HG02678 (cell line): ENCODE data around the gene PLXNC1.

Experiments
- ATAC-seq: cut with Tn5 transposase; IDR thresholded peaks from one replicate; pipeline ENCODE4 v1.9.1; 2021; ENCODE audit warnings: mild to moderate bottlenecking, moderate library complexity; ENCODE audit not compliant: unreplicated experiment

PLXNC1 gene

DNA sequence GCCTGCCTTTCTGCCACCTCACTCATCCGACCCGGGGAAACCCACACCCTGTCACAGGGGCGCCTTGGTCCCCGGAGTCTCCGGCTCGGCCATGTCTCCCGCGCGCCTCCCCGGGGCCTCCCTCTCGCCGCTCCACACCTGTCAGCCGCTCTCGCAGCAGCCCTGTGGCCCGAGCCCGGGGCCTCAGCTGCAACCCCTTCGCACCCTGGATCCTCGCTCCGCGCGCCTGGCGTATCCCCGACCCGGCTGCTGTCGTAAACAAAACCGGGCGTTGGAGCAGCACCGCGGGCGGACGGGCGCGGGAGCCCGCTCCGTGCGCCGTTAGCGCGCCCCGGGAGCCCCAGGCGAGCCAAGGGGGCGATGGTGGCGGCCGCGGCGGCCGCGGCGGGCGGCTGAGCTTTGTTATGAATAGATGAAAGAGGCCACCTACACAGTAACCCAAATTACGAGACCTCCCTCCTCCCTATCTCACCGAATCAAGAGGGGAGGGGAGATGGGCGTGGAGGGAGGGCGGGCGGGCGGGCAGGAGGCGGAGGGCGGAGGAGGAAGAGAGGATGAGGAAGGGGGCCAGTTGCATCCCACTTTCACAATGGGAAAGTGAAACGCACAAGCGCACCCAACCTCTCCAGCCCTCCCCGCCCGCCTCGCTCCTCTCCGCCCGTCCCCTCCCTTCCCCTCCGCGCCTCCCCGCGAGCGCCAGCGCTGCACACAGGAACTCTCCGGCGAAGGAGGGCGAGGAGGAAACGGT is at the start of gene PLXNC1:
TSS of gene PLXNC1 (plus strand) at position 587 of the 748 bp plus-strand sequence. CDS start 395 bp downstream, outside the sequence.
- ATAC-seq, result peak; percentile 41

DNA sequence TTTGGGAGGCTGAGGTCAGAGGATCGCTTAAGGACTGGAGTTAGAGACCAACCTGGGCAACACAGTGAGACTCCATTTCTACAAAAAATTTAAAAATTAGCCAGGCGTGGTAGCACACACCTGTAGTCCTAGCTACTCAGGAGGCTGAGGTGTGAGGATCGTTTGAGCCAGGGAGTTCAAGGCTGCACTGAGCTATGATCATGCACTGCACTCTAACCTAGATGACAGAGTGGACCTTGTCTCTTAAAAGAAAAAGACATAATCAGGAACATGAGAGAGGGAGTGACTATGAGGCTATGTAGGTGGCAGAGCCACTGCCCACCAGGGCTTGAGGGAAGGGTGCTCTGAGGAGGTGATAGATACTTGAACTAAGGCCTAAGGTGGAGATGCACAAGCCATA is 49.2 kb upstream of the PLXNC1 start:
- ATAC-seq, result no peak

DNA sequence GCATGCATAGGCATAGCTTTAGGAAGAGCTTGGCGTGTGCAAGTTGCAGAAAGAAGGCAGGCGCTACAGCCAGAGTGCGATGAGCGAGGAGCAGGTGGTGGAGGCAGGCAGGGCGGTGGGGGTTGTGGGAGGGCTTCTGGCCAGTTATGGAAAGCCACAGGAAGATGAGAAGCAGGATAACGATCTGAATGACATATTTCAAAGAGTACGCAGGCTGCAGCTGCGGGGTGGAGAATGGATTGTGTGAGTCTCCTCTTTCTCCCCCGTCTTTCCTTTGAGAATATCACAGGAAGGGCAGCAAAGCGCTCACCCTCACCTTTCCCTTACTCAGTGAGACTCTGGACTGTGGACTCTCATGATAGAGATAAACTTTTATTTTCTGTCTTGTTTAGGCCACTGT is 48.7 kb upstream of the PLXNC1 start:
- no peak for ATAC-seq

DNA sequence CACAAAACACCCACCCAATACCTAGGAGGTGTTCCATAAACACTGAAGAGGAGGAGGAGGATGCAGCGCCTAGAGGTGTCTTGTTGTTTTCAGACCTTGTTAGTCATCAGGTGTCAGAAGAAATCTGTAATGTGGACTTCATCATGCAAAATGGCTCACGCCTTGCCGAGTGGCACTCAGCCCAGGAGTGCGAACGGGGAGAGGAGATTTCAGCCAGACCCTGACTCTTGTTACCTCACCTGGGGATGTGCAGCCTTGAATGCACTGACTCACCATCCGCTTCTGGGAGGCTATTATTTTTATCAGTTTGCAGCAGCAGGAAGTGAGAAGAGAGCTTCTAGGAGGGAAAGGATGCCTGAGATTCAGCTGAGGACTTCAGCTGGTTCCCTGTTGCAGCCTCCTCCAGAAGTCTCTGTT is 48.2 kb upstream of the PLXNC1 start:
- ATAC-seq, result no peak

DNA sequence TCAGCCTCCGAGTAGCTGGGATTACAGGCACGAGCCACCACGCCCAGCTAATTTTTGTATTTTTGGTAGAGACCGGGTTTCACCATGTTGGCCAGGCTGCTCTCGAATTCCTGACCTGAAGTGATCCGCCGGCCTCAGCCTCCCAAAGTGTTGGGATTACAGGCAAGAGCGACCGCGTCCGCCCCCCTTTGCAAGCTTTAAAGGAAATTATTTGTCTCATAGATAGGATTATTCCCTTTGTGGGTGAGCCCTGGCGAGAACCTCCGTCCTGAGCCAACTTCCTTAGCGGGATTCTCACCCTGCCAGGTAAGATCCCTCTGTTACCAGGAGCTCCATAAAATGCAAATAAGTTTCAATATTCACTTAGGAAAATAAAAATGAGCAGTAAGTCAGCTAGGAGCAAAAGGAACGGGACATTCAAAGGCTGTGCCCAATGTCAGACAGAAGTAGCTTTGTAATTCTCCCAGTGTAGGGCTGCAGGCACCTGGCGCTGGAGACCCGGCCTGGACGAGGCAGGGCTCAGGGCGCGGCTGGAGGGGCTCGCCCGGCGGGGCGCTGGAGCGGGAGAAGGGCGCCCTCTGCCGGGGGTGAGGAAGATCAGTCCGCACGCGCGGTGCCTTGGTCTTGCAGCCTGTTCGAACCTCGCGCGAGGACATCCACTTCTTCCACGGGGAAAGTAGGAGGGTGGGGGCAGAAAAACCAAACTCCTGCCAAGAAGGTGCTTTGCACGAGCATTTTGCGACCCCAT is 47.2 kb upstream of the PLXNC1 start:
- peak; percentile 64 for ATAC-seq

DNA sequence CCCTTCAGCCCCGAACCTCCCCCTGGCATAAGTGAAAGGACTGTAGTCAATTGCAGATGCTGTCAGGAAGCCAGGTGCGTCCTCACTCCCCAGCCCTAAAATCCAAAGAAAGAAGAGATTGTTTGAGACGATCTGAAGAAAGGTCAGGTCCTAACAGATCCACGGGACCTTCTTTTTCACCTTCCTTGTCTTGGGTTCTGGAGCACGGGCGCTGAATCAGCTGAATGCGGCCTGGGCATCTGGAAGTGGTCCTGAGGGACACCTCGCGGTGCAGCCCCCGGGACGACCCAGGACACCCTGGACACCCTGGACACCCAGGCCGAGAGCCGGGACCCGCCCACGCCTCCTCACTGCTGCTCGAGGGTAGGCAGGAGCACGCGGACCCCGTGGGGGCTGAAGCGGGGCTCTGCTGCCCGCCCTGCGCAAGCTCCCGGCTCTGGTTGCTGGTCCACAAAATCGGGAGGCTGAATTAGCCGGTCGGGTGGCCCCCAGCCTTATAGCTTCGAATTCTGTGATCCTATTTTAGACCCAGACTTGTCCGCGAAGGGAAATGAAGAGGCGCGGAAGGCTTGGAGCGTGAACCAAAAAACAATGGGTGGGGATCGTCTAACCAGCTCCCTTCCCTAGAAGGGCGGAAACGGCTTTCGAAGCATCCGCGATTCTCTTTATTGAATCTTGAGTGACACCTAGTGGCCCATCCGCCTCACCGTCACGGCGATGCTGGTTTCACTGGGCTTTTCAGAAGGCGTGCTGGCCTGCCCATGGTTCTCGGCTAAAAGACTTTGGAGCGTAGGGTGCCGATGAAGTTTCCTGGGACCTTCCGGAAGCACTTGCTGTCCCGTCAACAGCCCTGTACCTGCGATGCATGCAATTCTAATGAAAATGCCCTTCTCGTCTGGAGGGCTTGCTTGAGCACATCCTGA is 46.4 kb upstream of the PLXNC1 start:
- peak; percentile 88 for ATAC-seq

DNA sequence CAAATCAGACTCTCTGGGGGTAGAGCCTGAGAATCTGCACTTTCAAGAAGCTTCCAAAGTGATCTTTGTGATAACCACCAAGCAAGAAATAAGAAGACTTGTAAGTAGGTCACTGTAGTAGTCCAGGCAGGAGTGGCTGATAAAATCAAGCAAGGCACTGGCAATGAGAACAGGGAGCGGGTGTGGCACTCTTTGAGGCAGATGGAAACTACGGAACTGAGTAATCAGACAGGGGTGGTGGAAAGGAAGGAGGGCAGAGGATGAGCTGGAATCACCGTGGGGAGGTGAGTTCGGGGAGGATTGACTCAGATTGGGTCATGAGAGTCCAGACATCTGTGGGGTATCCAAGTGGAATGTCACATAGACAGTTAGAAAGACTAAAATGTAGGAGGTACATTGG is 44.4 kb upstream of the PLXNC1 start:
- no peak for ATAC-seq

DNA sequence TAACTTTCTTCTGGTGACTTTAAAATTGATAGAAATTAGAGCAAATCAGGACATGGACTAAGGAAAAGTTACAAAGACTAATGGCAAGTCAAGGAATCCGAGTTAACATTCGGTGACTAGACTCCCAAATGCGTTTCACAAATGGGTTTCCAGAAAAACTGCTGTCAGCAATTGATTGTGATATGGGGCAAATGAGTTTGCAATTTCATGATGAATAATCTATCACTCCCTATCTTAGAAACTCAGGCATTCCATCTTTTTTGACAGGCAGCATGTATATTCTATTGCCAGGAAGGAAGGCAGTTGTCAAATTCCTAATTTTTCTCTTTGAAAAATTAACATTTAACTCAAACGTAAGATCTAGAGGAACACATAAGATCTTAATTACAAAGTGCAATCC is 40.5 kb upstream of the PLXNC1 start:
- ATAC-seq, result no peak

DNA sequence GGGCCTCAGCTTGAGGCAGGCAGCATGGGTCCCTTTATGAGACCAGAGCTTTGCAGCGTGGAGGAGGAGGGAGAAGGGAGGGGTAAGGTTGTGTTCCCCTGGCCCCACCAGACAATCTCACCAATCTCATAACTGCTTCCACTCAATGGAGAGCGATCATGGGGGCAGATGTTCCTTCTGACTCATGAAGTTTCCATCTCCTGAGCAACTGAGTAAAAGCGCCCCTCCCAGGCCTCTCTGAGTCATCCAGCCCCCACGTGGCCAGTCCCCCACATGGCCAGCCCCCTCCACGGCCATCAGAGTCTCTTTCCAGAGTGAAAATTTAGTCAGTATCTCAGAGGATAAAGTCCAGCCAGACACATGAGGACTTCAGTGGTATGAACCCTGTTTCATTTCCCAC is 39.2 kb upstream of the PLXNC1 start:
- ATAC-seq, result no peak

DNA sequence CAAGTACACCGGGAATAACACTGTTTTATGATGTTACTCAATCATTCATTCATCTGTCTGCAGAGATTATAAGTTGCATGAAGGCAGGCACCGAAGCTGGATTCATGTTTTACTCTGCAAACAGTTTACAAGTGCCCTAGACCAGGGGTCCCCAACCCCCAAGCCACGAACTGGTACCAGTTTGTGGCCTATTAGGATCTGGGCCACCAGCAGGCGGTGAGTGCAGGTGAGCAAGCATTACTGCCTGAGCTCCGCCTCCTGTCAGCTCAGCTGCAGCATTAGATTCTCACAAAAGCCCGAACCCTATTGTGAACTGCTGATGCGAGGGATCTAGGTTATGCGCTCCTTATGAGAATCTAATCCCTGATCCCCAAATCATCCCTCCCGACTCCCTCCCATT is 38.1 kb upstream of the PLXNC1 start:
- no peak for ATAC-seq

DNA sequence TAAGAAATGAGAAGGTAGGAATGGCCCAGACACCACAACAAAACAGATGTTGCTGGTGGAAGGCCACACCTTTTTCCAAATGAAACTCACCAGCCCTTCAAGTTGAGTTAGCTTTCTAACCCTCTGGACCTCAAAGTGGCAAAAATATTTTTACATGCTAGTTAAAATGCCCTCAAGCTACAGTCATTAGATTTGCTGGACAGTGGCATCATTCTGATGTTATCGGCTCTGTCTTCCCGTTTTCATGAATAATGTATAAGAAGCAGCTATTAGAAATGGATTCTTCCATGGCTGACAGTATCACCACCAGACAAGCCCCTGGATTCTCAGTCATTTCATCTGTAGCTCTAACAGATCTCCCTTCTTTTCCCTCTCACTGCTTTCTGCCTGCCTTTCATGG is 37.1 kb upstream of the PLXNC1 start:
- no peak for ATAC-seq

DNA sequence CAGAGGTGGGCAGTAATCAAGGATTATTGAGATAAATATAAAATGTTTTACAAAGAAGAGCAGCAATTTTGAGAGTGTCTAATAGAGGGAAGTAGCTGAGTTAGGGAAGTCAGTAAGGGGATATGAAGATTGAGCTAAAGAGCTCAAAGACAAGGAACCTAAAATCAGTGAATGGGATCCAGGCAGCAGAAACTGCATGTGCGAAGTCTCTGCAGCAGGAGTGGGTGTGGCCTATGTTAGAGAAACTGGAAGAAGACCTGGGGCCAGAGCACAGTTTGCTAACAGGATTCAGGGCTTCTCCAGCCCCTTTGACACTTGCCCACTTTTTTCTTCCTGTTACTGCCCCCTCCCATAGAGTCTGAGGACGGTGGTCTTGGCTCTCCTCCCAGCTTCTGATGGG is 36.3 kb upstream of the PLXNC1 start:
- ATAC-seq, result no peak

DNA sequence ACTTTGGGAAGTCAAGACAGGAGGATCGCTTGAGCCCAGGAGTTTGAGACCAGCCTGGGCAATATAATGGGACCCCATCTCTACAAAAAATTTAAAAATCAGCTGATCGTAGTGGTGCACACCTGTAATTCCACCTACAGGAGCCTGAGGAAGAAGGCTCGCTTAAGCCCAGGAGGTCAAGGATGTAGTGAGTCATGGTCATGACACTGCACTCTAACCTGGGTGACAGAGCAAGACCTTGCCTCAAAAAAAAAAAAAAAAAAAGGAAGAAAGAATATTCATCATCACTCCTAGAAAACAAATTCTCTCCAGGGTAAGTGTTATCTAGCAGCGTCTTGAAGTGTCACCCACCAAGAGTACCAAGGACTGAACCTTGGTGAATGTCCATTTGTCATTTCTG is 34.2 kb upstream of the PLXNC1 start:
- no peak for ATAC-seq

DNA sequence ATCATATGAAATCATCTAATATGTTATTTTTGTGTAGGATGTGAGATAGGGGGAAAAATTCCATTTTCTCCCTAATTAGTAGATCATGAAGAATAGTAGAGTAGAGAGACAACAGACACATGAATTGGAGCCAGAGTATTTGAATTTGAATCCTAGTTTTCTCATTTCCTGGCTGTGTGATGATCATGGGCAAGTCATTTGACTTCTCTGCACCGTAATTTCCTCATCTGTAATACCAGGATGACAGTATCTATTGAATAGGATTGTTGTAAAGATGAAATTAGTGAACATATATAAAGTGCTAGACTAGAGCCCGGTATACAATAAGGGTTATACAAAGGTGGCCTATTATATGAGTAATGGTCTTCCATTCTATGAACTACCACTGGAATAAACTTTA is 32.2 kb upstream of the PLXNC1 start:
- no peak for ATAC-seq

DNA sequence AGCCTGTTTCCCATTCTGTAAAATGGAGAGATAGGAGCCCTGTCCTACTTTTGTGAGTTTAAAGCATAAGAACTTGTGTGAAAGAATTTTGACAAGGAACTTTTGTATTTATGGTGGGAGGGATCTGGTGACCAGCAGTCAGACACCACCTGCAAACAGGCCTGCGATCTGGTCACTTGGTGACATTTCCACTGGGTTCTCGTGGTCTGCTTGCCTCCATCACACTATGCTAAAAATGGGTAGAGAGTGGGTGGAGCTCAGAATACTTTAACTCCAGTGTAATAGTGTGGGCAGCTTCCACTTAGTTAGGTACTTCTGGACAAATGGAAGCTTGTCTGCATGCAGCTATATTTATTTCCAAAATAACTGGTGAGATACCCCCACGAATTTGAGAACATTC is 26.5 kb upstream of the PLXNC1 start:
- ATAC-seq, result no peak

DNA sequence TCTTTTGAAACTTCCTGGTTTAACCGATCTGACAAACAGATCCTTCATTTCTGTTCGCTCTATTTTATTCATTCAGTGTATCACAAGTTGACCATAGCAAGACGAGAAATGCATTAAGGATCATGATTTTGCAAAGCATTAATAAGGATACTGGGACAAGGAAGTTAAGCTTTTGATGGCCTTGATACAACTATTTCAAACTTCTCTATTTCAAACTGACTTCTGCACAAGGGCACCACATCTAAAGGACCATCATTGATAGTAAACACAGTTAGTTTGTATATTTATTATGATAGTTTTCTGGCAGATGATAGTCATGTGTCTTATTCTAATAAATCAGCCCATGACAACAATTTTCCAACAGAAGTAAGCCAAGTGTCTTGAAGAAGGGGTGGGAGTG is 25.8 kb upstream of the PLXNC1 start:
- ATAC-seq, result no peak

DNA sequence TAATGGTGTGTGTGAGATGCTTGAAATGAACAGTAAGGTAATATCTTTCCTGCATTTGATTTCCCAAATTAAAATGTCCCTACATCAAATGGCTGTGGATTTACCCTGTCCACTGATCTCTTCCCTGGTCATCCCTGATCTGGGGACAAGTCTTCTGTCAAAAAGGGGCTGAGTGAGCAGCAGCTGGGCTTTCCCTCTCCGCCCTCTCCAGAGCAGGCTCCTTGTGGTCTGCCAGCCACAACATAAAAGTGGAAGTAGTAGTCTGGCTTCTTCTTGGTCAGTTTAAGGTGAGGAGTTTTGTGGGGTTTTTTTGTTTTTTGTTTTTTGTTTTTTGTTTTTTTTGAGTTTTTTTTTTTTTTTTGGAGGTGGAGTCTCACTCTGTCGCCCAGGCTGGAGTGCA is 25.2 kb upstream of the PLXNC1 start:
- no peak for ATAC-seq

DNA sequence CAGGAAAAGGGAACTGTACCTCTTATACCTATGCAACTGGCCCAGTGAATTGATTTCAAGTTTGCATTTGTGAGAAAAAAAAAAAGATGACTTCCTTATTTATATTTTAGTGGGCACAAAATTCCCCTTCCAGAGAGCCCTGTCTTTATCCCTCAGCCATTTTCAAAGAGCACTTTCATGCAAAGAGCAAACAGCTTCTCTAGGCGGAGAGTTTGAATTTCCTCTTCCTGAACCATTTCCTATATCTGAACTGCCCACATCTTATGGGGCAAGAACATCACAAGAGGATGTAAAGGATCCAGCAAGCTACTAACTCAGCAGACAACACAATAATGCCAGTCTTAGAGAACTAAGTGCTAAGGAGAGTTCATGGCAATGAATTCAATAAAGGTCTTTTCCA is 22.3 kb upstream of the PLXNC1 start:
- no peak for ATAC-seq

DNA sequence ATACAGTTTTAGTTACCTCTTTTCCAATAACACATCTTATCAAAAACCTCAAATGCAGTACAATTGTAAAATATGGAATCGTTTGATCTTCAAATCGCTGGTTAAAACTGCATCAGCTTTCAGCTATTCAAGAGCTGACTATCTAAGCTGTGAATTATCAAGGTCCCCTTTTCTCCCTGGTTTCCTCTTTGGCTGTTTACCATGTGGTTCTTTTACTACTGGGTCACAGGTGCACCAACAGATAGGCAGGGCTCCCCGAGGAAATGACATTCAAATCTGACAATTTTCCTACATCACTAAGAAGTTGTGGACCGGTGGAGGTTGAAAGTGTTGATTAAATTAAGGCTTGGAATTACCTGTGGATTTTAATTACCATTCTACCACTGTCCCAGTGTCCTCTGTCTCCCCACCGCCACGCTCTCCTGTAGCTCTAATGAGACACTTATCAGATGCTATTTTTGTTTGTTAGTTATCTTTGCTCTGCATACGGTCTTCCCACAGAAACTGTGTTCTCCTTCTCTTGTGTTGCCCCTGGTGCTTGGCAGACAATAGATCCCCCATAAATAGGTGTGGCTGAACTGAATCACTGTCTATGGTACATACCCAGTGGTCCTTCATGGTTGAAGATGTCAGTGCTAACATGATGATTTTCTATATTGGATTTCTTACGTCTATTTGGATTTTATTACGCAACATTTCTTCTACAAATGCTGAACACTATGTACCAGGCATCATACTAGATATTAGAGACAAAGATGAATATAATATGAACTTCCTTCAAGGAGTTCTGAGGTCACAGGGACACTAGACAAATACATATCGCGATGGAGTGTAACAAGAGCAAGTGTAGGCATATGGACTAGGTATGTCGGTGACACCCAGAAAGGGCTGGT is 20.9 kb upstream of the PLXNC1 start:
- ATAC-seq, result no peak

DNA sequence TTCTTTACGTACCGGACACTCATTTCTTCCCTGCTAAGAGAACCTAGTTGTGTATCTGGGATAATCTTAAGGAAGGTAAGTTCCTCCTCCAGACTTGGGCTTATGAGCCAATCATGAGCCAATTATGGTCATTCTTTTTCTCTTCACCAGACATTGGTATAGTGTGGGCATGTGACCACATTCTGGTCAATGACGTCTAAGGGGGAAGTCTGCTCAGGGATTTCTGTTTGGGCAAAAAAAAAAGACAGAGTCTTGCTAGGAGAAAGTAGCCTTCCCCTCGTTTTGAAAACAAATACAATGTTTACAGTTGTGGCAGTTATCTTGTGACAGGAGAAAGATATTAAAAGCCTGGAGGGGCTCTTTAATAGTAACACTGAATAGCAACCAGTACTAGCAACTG is 20.1 kb upstream of the PLXNC1 start:
- ATAC-seq, result no peak
